Coronary artery (tissue), 2 donors: Measurements from ENCODE around the gene GNG3.
"Not testable (repeated sequence)": the region's sequence is repeated elsewhere in the genome, so short reads cannot be mapped to it uniquely, and the experiment has no call there.

ENCODE experiments used
- DNase-seq: peaks from one replicate; pipeline ENCODE4 v3.0.0-alpha.2; 2017; ENCODE audit warnings: low spot score
- H3K27ac ChIP-seq, 2 donors: fragments of 200-600 bp; sonication (generic); one replicate each; pipeline ENCODE4 v1.5.1; 2016 to 2019
- H3K4me3 ChIP-seq: fragments of 200-600 bp; sonication (generic); 2 replicates; pipeline ENCODE4 v1.5.1; 2016; ENCODE audit warnings: mild to moderate bottlenecking, moderate library complexity
- TF ChIP-seq, protein P1 (sequence below): fragments of 200-600 bp; sonication (generic); IDR thresholded peaks from one replicate; pipeline ENCODE4 v1.5.1; 2019; ENCODE audit warnings: antibody characterized with exemption

Gene GNG3

DNA sequence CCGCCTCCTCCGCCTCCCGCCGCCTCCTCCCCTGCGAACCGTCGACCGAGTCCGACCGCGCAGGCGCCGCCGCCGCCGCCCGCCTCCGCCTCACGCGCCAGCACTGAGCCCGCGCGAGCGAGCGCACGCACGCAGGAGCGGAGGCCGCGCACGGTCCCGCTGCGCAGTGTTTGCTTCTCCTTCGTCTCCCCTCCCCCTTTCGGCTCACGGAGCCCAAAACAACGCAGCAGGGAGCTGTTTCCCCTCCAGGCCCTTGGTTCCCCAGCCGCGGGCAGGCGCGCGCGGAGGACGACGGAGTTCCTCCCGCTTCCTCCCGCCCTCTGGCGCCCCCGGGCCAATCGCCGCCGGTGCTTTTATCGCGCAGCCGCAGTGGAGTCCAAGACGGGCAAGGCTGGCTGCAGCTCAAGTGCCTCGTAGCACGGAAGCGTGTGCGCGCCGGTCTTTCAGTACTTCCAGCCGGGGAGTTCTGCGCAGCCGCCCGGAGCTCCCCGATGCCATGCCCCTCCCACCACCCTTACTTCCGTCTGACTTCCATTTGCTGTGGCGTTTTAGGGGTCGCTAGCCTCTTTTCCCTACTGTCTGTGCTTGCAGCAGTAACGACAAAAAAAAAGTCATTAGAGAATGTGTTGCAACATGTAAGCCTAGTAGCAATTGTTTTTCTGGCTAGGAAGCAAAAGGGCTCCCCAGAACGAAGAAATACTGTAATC is 19.8 kb downstream of the GNG3 start, which contains the start of gene HNRNPUL2:
TSS of gene HNRNPUL2 (minus strand) at position 293 of the 707 bp plus-strand sequence. CDS start 301 bp downstream, outside the sequence.
- peak; percentile 98 for DNase-seq
- Histone ChIP-seq H3K4me3 (peak within 1 kb of the TSS; percentile 79), H3K27ac (peak within 1 kb of the TSS; percentile 87 to 96)
- TF ChIP-seq, protein P1, sequence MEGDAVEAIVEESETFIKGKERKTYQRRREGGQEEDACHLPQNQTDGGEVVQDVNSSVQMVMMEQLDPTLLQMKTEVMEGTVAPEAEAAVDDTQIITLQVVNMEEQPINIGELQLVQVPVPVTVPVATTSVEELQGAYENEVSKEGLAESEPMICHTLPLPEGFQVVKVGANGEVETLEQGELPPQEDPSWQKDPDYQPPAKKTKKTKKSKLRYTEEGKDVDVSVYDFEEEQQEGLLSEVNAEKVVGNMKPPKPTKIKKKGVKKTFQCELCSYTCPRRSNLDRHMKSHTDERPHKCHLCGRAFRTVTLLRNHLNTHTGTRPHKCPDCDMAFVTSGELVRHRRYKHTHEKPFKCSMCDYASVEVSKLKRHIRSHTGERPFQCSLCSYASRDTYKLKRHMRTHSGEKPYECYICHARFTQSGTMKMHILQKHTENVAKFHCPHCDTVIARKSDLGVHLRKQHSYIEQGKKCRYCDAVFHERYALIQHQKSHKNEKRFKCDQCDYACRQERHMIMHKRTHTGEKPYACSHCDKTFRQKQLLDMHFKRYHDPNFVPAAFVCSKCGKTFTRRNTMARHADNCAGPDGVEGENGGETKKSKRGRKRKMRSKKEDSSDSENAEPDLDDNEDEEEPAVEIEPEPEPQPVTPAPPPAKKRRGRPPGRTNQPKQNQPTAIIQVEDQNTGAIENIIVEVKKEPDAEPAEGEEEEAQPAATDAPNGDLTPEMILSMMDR, result no peak

DNA sequence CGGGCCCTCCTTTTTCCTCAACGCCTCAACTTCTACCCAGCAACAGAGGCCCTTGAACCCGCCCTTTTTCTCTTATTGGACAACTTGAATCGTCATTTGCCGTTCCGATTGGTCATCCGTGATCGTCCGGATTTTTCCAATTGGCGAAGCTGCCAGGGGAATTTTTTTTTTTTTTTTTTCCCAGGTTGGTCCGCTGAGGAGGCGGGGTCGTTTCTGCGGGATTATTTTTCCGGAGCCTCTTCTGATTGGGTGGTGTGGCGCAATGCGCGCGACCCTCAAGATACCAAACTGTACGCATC is 20.3 kb downstream of the GNG3 start:
- peak; percentile 91 for DNase-seq
- TF ChIP-seq, protein P1, result no peak
- H3K27ac ChIP-seq, result peak overlapping the region; percentile 87 to 96

DNA sequence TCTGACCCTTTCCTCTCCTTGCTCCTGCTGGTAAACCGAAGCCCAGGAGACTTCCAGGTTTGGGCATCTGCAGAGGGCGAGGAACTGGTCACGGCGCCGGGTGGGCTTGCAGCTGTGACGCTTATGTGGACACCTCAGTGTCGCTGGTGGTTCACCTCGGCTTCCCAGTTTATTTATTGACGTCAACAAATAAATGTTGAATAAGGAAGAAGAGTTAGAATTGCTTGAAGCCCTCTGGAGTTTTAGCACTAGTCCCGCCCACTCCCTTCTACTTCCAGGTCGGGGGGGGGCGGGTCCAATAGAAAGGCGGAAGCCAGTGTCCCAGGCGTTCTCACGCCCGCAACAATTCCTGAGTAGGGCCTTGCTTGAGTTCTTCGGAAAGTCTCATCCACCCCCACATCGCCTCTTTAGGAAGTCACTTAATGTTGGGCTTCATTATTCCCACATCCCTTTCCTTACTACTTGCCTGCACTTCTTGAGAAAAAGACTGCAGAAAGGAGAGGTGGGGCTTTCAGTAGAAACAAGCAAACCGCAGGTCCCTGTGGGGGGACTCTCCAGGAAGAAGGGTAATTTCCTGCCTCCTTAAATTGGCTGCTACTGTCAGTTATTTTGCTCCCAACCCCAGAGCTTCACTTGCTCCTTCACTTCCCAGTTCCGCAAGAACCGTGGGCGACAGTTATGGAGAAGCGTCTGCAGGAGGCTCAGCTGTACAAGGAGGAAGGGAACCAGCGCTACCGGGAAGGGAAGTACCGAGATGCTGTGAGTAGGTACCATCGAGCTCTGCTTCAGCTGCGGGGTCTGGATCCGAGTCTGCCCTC is 20.9 kb downstream of the GNG3 start, which contains the start of gene TTC9C:
TSS of gene TTC9C (plus strand) at position 316 of the 818 bp plus-strand sequence. CDS start at position 679, 363 bp downstream.
- Histone ChIP-seq H3K4me3 (peak within 1 kb of the TSS; percentile 79), H3K27ac (peak within 1 kb of the TSS; percentile 87 to 96)
- TF ChIP-seq, protein P1, result no peak
- peak; percentile 94 for DNase-seq

More for the DNA sequence above, 20.3 kb downstream of the GNG3 start:
- peak overlapping the region; percentile 79 for H3K4me3 ChIP-seq

DNA sequence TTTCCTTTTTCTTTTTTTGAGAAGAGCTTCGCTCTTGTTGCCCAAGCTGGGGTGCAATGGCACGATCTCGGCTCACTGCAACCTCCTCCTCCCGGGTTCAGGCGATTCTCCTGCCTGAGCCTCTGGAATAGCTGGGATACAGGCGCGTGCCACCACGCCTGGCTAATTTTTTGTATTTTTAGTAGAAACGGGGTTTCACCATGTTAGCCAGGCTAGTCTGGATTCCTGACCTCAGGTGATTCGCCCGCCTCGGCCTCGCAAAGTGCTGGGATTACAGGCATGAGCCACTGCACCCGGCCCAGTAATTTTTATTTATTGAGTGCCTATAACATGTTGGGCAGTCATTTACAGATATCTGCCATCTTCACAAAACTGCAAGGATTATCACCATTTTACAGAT is 22.6 kb downstream of the GNG3 start:
- H3K4me3 ChIP-seq, DNase-seq, H3K27ac ChIP-seq: not testable (repeated sequence)

DNA sequence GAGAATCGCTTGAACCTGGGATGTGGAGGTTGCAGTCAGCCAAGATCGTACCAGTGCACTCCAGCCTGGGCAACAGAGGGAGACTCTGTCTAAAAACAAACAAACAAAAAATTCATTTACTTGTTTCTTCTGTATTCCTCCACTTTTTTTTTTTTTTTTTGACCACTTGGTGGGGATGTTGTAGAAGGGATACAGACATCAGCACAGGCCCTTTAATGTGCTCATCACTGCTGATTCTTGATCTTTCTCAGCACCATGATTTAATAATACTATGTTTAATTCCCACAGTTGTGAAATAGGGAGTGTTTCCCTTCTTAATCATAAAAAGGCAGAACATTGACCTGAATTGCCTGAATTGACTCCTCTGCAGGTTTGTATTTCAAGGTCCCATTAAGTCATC is 25.4 kb downstream of the GNG3 start:
- TF ChIP-seq, protein P1, result no peak
- DNase-seq, result no peak

DNA sequence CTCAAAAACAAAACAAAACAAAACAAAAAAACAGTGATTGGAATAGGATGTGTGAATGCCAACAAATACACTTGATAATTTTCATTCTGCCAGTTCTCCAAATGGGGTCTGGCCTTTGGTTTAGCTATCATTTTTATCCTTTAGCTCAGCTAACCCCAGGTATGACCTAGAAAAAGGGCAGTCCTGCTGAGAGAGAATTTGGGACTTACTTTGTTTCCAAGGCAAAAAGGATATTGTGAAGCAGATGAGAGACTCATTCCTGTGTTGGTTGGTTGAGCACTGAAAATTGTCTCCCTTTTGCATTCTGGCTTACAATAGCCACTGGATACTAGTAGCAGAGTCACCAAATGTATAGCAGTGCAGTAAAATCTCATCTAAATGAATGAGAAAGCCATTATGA is 29.7 kb downstream of the GNG3 start:
- H3K27ac ChIP-seq, result no peak overlapping the region
- DNase-seq, result no peak
- TF ChIP-seq, protein P1, result no peak
- no peak overlapping the region for H3K4me3 ChIP-seq

More for the DNA sequence above, 25.4 kb downstream of the GNG3 start:
- Histone ChIP-seq H3K4me3 (no peak overlapping the region), H3K27ac (no peak overlapping the region)

DNA sequence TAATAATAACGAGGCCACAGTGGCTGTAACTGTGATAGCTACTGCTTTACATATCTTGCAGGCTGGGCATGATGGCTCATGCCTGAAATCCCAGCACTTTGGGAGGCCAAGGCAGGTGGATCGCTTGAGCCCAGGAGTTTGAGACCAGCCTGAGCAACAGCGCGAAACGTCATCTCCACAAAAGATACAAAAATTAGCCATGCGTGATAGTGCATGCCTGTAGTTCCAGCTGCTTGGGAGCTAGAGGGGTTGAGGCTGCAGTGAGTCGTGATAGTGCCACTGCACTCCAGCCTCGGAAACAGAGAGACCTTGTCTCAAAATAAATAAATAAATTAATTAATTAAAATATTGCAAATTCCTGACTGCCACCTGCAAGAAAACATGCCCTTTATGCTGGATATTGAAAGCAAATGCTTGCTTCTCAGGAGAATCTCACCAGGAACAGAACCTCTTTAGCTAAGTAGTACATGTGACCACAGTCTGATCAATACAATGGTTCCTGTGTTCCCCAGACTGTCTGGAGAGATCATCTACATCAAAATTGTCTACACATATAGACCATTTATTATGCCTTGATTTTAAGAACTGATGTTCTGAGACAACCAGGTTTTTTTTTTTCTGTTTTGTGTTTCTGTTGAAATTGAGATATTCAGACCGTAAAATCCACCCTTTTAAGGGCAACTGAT is 40.1 kb downstream of the GNG3 start:
- H3K4me3 ChIP-seq, result no peak overlapping the region
- TF ChIP-seq, protein P1, result no peak
- no peak for DNase-seq
- H3K27ac ChIP-seq, result no peak overlapping the region

DNA sequence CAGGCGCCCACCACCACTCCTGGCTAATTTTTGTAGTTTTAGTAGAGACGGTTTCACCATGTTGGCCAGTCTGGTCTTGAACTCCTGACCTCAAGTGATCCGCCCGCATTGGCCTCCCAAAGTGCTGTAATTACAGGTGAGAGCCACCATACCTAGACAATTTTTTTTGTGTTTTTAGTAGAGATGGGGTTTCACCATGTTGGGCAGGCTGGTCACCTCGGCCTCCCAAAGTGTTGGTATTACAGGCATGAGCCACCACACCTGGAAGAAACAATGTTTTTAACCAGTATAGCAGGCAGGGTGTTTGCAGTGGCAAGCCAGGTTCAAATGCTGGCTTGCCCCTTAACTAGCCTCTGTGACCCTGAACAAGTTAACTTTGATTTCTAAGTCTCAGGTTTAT is 42.5 kb downstream of the GNG3 start:
- not testable (repeated sequence) for H3K4me3 ChIP-seq, DNase-seq, H3K27ac ChIP-seq
